A673 (cell line): ENCODE data around the gene GATA6. TPM values are rescaled to one million over a fixed set of nuclear protein-coding genes. Genes with fewer than 3 reads are reported as not detected.

Experiments used
- BruUV-seq: library from RNA; stranded (reverse); fragments of 400-500 nt; replicated peaks from 2 replicates; lab custom pipeline; 2021; lab: Mats Ljungman, UMichigan
- CTCF ChIA-PET: fragments of 300-600 bp; sonication (Branson Sonifier 250); formaldehyde crosslinking; loops from one replicate; lab custom pipeline; 2022; ENCODE audit warnings: antibody characterized with exemption; lab: Charles Lee
- POLR2A ChIA-PET: fragments of 300-600 bp; sonication (Branson Sonifier 250); formaldehyde crosslinking; loops from one replicate; lab custom pipeline; 2022; ENCODE audit warnings: antibody characterized with exemption; ENCODE audit not compliant: low non-redundant PET; lab: Charles Lee
- DNase-seq: peaks from one replicate; pipeline ENCODE4 v3.0.0-alpha.2; 2015; ENCODE audit warnings: low spot score
- H3K27ac ChIP-seq: fragments of 200-600 bp; sonication (generic); 2 replicates; pipeline ENCODE4 v1.5.1; 2016; ENCODE audit warnings: mixed run types, low read depth, mild to moderate bottlenecking, mixed read lengths, antibody characterized with exemption, low read length; ENCODE audit not compliant: poor library complexity, severe bottlenecking
- H3K27me3 ChIP-seq: fragments of 200-600 bp; sonication (generic); replicated peaks from 2 replicates; pipeline ENCODE4 v1.6.1; 2017; ENCODE audit warnings: mixed run types, low read depth, mild to moderate bottlenecking, mixed read lengths, antibody characterized with exemption, low read length; ENCODE audit not compliant: insufficient read depth, poor library complexity
- H3K36me3 ChIP-seq: fragments of 200-600 bp; sonication (generic); 2 replicates; pipeline ENCODE4 v1.6.1; 2016; ENCODE audit warnings: mixed run types, mild to moderate bottlenecking, mixed read lengths, antibody characterized with exemption, low read length; ENCODE audit not compliant: insufficient read depth, poor library complexity, severe bottlenecking
- H3K4me1 ChIP-seq: fragments of 200-600 bp; sonication (generic); 2 replicates; pipeline ENCODE4 v1.6.1; 2017; ENCODE audit warnings: mixed run types, mild to moderate bottlenecking, mixed read lengths, antibody characterized with exemption, low read length; ENCODE audit not compliant: insufficient read depth, poor library complexity, severe bottlenecking
- H3K4me3 ChIP-seq: fragments of 200-600 bp; sonication (generic); 2 replicates; pipeline ENCODE4 v1.5.1; 2016; ENCODE audit warnings: low read depth, mixed run types, mild to moderate bottlenecking, mixed read lengths, low read length; ENCODE audit not compliant: poor library complexity, severe bottlenecking
- H3K9me3 ChIP-seq: fragments of 200-600 bp; sonication (generic); 2 replicates; pipeline ENCODE4 v1.6.1; 2016; ENCODE audit warnings: mixed run types, low read depth, mild to moderate bottlenecking, mixed read lengths, antibody characterized with exemption, low read length; ENCODE audit not compliant: poor library complexity, severe bottlenecking
- CTCF ChIP-seq: fragments of 300-800, 200-600 bp; sonication (generic); conservative IDR thresholded peaks from 2 replicates; pipeline ENCODE4 v1.5.1; 2017; ENCODE audit warnings: low read depth, mild to moderate bottlenecking, antibody characterized with exemption, low read length, moderate library complexity, mixed read lengths
- EZH2 ChIP-seq: fragments of 200-600 bp; sonication (generic); IDR thresholded peaks from 2 replicates; pipeline ENCODE4 v1.6.1; 2017; ENCODE audit warnings: borderline replicate concordance, low read depth, mild to moderate bottlenecking, mixed read lengths, antibody characterized with exemption, low read length; ENCODE audit not compliant: poor library complexity, severe bottlenecking
- intact Hi-C: fragments of 100-400 bp; cut with micrococcal nuclease; formaldehyde crosslinking; loops from one replicate; pipeline ENCODE4 v1.10.0; 2022; ENCODE audit not compliant: unreplicated experiment
- total RNA-seq: library from RNA; stranded (reverse); gene quantifications from 2 replicates; pipeline ENCODE4 v1.2.3, GENCODE V29; 2021

Gene GATA6
- total RNA-seq, 1 experiment from 2014 or later, result 0.21 TPM

DNA sequence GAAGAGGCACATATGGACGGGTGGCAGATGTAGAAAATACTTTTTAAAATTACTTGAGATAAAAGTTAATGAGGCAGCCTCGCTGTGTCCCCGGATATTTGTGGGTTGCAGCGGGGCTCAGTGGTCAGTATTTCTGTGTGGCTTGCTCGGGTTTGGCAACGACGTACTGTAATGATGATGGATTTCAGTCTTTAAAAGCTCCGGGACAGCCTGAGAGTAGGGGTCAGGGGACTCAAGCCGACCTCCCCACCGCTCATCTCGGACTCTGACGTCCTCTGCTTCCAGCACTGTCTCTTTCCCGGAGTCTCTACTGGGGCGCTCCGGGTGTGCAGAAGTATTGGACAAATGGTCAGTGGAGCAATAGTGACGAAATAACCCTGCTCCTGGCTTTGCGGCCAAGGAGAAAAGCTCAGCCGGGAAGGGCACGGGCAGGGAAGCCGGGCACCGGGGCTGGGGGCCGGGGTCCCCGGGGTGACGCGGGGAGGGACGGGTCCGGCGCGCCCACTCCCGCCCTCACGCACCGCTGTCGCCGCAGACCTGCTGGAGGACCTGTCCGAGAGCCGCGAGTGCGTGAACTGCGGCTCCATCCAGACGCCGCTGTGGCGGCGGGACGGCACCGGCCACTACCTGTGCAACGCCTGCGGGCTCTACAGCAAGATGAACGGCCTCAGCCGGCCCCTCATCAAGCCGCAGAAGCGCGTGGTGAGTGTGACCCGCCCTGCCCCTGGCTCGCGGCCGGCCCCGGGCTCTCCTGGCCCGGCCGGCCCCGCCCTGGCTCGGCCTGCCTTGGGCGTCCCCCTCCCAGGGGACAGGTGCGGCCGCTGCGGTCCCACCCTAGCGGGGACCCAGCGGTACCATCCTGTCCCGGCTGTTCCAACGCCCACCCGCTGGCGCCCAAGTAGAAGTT, 7.3 kb downstream of the GATA6 start:
- ChIA-PET POLR2A (no interaction called here), CTCF (no interaction called here)
- Histone ChIP-seq H3K27ac (no peak overlapping the region), H3K9me3 (no peaks in the 10 kb centered on the region), H3K4me3 (no peak overlapping the region), H3K36me3 (no peaks in the 10 kb centered on the region), H3K4me1 (no peaks in the 10 kb centered on the region), H3K27me3 (peaks cover 100% of the 10 kb centered on the region)
- no TSS peak for BruUV-seq
- intact Hi-C loops, result no loop called here
- no peak for DNase-seq
- no peak for TF ChIP-seq CTCF
- TF ChIP-seq EZH2, result peak; percentile 79

- H3K27me3 ChIP-seq, result peaks cover 99% of the 10 kb centered on the region
- no peaks in the 10 kb centered on the region for H3K36me3 ChIP-seq
- TF ChIP-seq CTCF (no peak), EZH2 (peak; percentile 82)
- BruUV-seq, result no TSS peak
- ChIA-PET CTCF (no interaction called here), POLR2A (no interaction called here)
- H3K4me3 ChIP-seq, result no peak overlapping the region
- no peaks in the 10 kb centered on the region for H3K4me1 ChIP-seq
- H3K27ac ChIP-seq, result no peak overlapping the region
- H3K9me3 ChIP-seq, result no peaks in the 10 kb centered on the region
- DNase-seq, result no peak
- intact Hi-C loops, result no loop called here
These were observed 8.0 kb downstream of the GATA6 start for GRCh38 chr18:22177327-22177871.

- Histone ChIP-seq H3K27me3 (peaks cover 94% of the 10 kb centered on the region), H3K36me3 (no peaks in the 10 kb centered on the region), H3K9me3 (no peaks in the 10 kb centered on the region), H3K27ac (no peak overlapping the region), H3K4me1 (no peaks in the 10 kb centered on the region), H3K4me3 (no peak overlapping the region)
- DNase-seq, result no peak
- TF ChIP-seq CTCF, result no peak
- no peak for TF ChIP-seq EZH2
- BruUV-seq, result no TSS peak
- intact Hi-C loops, result no loop called here
- CTCF ChIA-PET, result no interaction called here
- POLR2A ChIA-PET, result no interaction called here
These were observed 9.8 kb downstream of the GATA6 start for GRCh38 chr18:22179174-22179573.
